ENCODE measurements around the gene IFIT2.
"Not testable (repeated sequence)": the region's sequence is repeated elsewhere in the genome, so short reads cannot be mapped to it uniquely, and the experiment has no call there.

IFIT2 gene

DNA sequence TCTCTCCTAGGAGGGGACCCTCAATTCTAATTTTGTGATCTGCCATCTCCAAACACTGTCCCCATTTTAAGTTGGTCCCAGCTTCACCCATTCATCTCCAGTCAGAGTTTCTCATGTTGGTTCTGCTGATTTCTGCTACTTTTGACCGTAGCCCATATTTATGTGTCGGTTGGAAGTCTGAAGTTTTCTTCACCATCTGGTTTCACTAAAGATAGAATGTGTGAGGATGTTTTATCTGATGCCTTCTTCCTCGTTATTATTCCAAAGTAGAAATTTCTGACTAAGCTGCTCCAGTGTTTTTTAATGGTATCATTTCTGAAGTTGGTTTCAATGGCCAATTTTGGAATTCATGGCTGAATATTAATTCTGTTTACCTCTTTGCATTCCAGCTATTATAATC lies 21.3 kb upstream of the IFIT2 start:
- DNase-seq (ENCODE audit: low spot score), result no peak

DNA sequence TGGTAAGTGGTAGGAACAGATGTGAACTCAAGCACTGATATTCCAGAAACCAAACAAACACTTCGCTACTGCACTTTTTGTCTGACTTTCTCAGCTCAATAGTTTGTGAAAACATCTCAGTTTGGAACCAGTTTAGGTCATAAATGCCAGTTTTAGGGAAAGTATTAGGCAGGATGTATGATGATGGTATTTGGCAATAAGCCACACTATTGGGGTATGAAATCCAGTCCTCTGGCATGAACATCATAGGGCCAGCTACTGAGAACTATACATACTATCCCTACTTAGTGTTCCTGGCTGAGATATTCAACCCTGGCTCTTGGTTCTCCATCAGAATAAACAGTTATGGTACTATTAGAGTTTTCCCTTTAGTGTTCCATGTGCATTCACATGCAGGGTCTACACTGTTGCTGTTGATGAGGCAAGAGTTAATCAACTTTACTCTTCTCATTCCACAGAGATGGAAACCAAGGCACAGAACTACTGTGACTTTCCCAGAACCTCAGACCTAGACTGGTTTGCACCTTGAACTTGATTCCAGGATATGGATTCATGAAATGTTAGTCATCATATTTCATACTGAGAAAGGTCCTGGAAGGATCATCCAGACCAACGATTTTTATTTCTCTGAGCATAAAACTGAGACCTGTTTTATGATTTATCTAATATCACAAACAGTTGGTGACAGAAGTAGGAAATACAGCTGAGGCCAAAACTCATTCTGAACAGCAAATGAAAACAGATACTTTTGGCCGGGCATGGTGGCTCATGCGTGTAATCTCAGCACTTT lies 20.0 kb upstream of the IFIT2 start:
- DNase-seq (ENCODE audit: low spot score), result no peak

- no peak for DNase-seq (ENCODE audit: low spot score)
These were observed 18.6 kb upstream of the IFIT2 start for GRCh38 chr10:89283025-89283935.

DNA sequence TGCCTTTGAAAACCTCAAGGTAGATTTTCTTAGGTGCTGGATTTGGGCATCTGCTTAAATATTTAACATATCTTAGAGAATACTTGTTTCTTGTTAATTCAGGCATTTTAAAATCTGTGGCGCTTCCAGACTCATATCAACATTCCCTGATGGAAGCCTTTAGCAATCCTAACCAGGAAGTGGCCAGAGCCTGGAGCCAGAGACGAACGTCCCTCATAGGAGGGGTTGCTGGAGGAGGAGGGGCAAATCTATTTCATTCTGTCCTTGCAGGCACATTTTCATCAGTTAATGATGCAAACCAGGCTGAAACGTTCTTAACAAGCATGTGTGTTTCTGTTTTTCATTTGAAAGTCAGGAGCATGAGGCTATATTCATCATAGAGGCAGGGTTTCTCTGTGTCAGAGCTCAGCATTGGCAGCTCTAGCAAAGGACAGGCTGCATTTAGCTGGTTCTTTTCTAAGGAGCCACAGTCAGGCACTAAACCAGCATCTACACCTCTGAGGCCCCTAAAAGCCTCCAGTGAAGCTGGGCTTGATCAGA lies 17.8 kb upstream of the IFIT2 start:
- no peak for DNase-seq (ENCODE audit: low spot score)

DNA sequence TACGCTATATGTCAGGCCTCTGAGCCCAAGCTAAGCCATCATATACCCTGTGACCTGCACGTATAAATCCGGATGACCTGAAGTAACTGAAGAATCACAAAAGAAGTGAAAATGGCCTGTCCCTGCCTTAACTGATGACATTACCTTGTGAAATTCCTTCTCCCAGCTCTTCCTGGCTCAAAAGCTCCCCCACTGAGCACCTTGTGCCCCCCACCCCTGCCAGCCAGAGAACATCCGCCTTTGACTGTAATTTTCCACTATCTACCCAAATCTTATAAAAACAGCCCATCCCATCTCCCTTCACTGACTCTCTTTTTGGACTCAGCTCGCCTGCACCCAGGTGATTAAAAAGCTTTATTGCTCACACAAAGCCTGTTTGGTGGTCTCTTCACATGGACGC lies 17.1 kb upstream of the IFIT2 start:
- not testable (repeated sequence) for DNase-seq (ENCODE audit: low spot score)

- not testable (repeated sequence) for DNase-seq (ENCODE audit: low spot score)
These were observed 16.5 kb upstream of the IFIT2 start for GRCh38 chr10:89285303-89285702.

- no peak for DNase-seq (ENCODE audit: low spot score)
These were observed 7.1 kb upstream of the IFIT2 start for GRCh38 chr10:89294721-89295239.

- DNase-seq (ENCODE audit: low spot score), result peak; percentile 18
These were observed 6.2 kb upstream of the IFIT2 start for GRCh38 chr10:89295597-89295996.

- no peak for DNase-seq (ENCODE audit: low spot score)
These were observed 5.6 kb upstream of the IFIT2 start for GRCh38 chr10:89296220-89296648.

DNA sequence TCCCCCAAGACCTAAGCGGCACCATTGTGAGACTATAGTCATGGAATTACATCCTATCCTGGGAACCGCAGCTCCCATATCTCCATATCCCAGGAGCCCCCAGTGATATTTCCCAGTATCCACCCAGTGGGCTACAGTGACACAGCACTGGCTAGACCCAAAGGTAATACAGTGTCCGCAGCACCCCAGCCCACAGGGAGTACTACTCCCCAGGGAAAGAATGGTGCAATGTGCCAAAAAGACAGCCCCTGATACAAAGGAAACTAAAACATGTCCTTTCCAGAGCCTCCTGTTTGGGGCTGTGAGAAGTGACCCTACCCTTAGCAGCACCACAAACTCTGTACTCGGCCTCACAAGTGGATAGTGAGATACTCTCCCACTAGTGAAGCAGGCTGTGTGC lies 4.5 kb upstream of the IFIT2 start:
- DNase-seq (ENCODE audit: low spot score), result no peak

DNA sequence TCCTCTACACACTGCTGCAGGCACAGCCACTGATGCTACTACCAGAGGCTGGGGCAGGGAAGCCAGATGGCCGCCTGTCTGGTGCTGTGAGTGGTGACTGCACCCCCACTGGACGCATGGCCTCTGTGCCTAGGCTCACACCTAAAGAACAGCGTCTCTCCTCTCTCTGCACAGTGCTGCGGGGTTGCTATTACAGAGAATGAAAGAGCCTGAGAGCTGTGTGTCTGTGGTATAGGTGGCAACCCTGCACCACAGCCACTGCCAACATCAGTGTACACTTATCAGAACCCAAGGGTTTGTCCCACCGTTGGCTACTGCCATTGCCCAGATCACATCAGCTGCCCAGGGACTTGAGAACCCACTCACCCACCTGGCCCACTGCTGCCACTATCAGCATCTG lies 4.1 kb upstream of the IFIT2 start:
- DNase-seq (ENCODE audit: low spot score), result no peak

DNA sequence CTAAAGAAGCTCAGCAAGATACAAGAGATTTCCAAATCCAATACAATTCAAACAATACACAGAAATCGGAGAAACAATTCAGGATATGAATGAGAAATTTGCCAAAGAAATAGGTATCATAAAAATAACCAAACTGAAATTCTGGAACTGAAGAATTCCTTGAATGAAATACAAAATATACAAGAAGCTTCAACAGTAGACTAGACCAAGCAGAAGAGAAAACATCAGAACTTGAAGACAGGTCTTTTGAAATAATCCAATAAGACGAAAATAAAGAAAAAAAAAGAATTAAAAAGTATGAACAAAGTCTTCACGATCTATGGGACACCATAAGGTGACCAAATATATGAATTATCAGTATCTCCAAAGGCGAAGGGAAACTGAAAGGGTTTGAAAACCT lies 2.8 kb upstream of the IFIT2 start:
- no peak for DNase-seq (ENCODE audit: low spot score)

GRCh38 chr10:89301232-89301631 lies 614 bp upstream of the IFIT2 start:
- DNase-seq (ENCODE audit: low spot score), result peak; percentile 17

GRCh38 chr10:89302625-89303024 lies 779 bp downstream of the IFIT2 start:
- DNase-seq (ENCODE audit: low spot score), result no peak

DNA sequence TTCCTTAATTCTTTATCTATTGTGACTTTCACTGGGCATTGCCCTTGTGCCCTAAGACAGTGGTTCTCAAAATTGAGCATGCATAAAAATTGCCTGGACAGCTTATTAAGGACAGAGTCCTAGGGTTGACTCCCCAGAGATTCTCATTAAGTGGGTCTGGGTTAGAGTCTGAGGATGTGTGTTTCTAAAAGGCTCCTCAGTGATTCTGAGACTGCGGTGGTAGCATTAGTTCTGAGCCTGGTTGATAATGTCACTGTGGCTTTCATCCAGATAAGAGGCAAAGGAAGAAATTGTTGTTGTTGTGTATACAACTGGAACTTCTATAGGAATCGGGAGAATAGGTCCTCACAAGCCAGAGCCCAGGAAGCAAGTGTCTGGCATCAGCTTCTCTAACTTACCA lies 1.3 kb downstream of the IFIT2 start:
- DNase-seq (ENCODE audit: low spot score), result no peak

DNA sequence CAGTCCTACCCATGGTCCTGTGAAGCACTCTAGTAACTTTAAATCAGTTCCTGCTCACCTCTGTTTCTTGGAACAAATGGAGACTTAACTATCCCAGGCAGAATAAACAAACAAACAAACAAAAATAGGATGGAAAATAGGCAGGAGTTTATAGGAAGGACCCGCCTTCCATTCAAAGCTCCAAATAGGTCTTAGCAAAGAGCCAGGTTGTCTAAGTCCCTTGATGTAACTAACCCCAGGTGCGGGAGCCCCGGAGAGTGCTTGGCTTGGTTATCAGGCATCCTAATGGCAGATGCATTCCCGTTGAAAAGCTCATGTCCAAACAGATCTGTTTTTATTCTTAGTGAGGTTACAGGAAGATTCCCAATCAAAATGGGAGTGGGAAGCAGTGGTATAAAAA lies 2.2 kb downstream of the IFIT2 start:
- DNase-seq (ENCODE audit: low spot score), result no peak

DNA sequence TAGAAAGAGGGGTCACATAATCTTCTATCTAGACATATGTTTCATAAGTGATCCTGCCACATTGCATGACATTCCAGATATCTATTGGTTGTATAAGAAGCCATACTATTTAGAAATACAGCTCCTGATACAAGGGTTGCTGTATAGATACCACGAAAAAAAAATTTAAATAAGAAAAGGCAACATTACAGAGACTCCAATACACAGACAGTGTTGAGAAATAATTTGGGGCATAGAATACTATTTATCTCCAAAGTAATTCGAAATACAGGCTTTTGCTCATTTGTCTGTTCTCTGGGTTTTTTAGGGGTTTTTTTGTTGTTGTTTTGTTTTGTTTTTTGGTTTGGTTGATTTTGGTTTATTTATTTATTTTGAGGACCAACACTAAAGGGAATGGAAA lies 2.6 kb downstream of the IFIT2 start:
- no peak for DNase-seq (ENCODE audit: low spot score)

GRCh38 chr10:89304925-89305324 lies 3.1 kb downstream of the IFIT2 start:
- DNase-seq (ENCODE audit: low spot score), result no peak

DNA sequence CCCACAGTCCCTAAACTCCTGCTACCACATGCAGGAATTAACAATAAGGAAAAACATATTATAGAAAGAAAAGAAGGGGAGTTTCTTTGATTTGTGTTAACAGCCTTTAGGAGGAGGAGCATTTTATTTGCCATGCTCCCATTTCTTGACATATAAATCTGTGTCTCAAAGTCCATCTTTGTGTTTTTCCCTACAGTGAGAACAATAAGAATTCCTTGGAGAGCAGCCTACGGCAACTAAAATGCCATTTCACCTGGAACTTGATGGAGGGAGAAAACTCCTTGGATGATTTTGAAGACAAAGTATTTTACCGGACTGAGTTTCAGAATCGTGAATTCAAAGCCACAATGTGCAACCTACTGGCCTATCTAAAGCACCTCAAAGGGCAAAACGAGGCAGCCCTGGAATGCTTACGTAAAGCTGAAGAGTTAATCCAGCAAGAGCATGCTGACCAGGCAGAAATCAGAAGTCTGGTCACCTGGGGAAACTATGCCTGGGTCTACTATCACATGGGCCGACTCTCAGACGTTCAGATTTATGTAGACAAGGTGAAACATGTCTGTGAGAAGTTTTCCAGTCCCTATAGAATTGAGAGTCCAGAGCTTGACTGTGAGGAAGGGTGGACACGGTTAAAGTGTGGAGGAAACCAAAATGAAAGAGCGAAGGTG lies 4.1 kb downstream of the IFIT2 start:
- no peak for DNase-seq (ENCODE audit: low spot score)

DNA sequence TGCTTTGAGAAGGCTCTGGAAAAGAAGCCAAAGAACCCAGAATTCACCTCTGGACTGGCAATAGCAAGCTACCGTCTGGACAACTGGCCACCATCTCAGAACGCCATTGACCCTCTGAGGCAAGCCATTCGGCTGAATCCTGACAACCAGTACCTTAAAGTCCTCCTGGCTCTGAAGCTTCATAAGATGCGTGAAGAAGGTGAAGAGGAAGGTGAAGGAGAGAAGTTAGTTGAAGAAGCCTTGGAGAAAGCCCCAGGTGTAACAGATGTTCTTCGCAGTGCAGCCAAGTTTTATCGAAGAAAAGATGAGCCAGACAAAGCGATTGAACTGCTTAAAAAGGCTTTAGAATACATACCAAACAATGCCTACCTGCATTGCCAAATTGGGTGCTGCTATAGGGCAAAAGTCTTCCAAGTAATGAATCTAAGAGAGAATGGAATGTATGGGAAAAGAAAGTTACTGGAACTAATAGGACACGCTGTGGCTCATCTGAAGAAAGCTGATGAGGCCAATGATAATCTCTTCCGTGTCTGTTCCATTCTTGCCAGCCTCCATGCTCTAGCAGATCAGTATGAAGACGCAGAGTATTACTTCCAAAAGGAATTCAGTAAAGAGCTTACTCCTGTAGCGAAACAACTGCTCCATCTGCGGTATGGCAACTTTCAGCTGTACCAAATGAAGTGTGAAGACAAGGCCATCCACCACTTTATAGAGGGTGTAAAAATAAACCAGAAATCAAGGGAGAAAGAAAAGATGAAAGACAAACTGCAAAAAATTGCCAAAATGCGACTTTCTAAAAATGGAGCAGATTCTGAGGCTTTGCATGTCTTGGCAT lies 4.8 kb downstream of the IFIT2 start:
- no peak for DNase-seq (ENCODE audit: low spot score)

GRCh38 chr10:89307269-89307577 lies 5.4 kb downstream of the IFIT2 start:
- DNase-seq (ENCODE audit: low spot score), result no peak
